Left forelimb (tissue), 1 donor: ENCODE results near the gene RGS14.
A peak's percentile ranks its signal among the peaks of the same experiment; 100 is the strongest.

Source experiments
- DNase-seq: peaks from one replicate; pipeline ENCODE4 v3.0.0-alpha.2; 2018; ENCODE audit warnings: low spot score

Gene RGS14, protein sequence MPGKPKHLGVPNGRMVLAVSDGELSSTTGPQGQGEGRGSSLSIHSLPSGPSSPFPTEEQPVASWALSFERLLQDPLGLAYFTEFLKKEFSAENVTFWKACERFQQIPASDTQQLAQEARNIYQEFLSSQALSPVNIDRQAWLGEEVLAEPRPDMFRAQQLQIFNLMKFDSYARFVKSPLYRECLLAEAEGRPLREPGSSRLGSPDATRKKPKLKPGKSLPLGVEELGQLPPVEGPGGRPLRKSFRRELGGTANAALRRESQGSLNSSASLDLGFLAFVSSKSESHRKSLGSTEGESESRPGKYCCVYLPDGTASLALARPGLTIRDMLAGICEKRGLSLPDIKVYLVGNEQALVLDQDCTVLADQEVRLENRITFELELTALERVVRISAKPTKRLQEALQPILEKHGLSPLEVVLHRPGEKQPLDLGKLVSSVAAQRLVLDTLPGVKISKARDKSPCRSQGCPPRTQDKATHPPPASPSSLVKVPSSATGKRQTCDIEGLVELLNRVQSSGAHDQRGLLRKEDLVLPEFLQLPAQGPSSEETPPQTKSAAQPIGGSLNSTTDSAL

DNA sequence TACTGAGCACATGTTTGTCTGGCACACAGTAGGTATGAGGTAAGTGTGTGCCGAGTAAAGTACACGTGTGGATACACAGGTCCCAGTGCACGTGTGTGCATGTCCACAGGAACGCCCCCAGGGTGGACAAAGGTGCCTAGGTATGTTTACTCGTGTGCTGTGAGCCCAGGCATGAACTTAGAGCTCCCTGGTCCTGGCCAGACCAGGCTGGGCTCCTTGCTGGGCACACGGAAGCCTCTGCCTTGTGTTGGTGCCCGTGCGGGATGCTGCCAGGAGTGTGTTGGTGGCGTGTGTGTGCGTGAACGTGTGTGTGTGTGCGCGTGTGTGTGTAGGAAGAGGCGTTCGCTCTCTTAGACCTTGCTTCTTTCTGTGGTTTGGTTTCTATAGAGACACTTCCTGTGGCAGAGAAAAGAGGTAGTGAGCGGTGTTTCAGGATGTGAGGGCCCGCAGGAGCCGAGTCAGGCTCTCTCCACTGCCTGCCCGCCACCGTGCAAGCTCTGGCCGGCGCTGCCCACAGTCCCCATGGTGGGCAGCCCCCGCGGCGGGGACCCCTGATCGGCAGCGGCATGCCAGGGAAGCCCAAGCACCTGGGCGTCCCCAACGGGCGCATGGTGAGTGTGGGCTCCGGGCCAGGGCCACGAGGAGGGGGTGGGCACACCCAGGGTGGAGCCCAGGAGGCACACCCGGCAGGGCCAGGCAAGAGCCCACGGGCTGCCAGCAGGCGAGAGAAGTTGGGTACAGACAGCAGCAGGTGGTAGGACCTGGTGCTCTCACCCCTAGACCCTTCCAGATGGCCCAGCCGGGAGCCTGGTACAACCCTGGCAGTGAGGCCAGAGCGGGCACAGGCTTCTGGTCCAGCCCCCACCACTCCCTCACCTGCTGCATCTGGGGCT lies at the start of gene RGS14:
Gene RGS14 (plus strand): TSS at position 466 of the 893 bp plus-strand sequence. CDS start 101 bp downstream, at position 567.
- no peak for DNase-seq

DNA sequence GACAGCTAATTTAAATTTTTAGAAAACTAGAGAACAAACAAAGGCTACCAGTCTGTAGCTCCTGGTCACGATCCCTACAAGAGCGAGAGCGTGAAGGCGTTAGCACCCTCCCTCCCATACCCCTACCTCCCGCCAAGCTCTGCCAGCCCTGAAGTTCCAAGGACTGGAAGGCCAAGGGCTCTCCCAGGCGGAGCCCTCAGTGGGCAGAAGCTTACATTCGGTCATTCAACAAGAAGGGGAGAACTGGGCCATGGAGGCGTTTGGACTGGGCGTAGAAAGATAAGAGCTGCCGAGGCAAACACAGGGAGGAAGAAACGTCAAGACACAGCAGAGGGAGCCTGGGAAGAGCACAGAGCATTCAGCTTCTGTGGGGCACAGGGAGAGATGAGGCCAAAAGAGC lies 49.0 kb upstream of the RGS14 start:
- DNase-seq = no peak

DNA sequence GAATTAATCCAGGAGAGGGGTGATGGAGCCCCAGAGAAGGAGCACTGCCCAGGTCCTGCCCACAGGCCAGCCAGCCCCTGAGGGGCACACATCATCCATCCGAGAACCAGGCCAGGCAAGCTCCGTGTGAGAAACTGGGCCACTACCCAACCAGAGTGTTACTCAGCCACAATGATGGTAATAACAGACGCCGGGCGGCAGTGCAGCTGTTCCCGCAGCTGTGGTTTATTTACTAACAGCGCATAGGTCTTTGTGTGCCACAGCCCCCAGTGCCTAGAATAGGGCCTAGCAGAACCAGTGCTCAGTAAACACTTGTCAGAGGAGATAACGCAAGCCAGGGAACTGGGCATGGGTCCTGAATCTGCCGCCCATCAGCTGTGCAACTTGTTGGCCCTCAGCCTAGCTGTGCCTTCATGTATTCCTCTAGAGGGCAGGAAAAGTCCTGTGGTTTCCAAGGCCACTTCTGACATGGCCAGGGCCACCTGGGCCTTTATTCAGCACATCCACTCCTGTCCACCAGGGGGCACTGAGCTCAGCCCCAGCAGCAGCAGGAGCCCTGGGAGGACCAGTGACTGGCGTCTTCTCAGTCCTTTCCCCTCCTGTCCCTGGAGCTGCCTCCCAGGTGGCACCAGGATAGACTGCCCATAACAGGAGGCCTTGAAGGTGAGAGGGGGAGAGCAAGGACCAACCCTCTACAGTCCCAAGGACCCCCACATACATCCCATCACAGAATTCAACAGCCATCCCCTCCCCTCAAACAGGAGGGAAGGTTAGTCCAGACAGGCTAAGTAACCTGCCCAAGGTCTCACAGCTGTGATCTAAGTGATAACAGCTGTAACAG lies 48.2 kb upstream of the RGS14 start:
- DNase-seq = no peak

DNA sequence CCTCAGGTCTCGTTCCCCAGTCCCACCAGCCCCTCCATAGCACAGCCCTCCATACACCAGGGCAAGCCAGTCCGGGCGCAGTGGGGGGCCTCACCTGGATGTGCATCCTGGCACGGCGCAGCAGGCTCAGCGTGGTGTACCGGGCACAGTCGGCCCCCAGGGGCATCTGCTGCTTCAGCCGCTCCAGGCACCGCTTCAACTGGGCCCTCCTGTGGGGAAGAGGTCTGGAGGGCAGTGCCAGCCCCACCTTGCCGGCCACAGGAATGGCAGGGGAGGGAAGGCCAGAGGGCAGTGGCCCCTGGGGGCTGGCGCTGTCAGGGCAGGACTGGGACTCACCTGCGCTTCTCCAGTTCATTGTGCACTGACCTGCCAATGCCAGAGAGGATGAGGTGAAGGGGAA lies 47.4 kb upstream of the RGS14 start:
- no peak for DNase-seq

DNA sequence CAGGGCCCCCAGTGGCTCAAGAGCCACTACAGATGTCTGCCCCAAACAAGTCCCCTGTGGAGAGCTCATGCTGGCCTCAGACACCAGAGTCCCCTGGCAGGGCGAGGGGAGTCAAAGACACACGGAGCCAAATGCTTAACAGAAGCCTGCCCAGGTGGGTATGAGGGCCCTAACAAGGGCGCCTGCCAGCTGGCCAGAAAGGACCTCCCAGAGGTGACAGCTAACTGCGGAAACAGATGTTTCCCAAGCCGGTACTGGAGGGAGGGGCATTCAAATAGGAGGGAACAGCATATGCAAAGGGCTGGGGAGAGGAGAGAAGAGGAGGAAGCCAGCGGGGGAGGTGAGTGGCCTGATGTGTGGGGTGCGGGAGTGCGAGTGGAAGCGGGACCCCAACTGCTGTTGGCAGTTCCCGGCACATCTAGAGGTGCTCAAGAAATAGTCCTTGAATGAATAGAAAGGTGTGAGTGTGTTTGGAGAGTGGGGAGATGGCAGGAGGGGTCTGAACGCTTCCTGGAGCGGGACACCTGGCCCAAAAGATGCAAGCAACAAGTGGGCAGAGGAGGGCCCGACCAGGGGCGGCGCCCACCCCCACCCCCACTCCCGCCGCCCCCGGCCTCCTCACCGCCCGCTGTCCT lies 46.9 kb upstream of the RGS14 start:
- DNase-seq = no peak

DNA sequence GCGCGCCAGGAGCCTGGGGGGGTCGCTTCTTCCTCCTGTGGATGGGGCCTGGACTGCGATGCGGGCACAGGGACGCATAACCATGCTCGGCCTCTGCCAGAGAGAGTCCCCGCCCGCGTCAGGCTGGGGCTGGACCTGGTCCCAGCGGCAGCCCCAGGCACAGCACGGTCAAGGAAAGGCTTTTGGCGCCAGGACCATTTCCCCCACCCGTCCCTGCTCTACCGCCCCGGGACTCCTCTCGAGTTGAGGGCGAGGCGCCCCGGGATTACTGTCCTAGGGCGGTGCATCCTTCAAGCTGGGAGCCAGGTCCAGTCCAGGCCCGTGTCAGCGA lies 46.4 kb upstream of the RGS14 start:
- no peak for DNase-seq

DNA sequence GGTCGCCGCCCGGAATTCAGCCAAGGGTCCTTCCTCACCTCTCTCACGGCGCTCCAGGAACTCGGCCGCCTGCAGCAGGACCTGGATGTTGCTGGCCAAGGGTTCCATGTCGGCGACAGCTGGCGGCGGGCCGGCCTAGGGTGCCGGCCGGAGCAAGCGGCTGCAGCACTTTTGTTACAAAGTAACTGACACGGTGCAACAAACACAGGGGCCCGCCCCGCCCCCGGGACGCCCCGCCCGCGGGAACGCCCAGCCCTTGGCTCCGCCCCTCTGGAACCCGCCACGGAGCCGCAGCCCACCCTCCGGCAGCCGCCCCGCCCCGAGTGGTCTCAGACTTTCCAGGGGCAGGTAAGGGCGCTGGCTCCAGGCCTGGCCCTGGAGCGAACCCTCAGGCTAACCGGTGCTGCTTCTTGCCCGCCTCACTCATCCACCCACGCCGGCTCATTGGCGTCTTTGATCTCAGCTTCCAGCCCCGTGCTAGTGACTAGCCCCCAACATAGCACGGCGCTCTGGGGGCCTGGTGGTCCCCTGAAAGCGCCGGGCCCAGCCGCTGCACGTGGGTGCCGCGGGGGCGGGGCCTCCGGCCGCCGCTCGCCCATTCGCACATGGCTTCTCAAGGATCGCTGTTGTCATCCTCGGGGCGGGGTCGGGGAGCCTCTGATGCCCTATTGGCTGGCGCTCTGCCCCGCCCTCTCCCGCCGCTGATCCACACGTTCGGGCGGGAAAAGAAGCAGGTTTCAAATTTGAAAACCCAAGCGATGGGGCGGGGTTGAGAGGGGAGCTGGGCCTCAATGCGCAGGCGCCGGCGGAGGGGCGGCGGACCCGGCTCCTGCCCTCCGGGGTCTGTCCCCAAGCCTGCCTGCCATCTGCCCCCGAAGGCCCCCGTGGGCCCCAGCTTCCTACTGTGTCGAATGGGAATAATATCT lies 45.7 kb upstream of the RGS14 start, which contains the start of gene MXD3:
Gene MXD3 (minus strand): TSS at position 176 of the 926 bp plus-strand sequence. CDS start 68 bp downstream, at position 108.
- DNase-seq = peak; percentile 95

DNA sequence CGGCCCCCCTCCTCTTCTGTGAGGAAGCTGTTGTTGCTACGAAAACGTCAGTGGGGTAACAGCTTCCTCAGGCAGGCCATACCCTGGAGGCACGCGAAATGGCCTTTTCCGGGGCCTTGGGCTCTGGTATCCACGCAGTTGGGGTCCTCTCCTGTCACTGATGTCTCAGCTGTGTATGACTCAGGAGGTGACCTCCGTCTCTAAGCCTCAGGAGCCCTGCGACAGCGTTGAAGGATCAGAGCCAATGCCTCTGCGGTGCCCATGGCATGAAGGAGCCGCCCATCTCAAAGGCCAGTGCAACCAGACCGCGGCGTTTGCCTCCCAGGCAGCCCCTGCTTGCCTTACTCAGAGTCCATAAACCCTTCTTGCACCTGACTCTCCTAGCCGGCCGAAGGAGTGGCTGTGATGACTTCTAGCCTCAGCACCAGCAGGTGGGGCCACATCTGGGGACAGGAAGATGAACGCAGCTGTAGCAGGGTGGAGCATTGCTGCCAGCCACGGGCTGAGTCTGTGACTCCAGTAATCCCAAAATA lies 45.0 kb upstream of the RGS14 start:
- no peak for DNase-seq

DNA sequence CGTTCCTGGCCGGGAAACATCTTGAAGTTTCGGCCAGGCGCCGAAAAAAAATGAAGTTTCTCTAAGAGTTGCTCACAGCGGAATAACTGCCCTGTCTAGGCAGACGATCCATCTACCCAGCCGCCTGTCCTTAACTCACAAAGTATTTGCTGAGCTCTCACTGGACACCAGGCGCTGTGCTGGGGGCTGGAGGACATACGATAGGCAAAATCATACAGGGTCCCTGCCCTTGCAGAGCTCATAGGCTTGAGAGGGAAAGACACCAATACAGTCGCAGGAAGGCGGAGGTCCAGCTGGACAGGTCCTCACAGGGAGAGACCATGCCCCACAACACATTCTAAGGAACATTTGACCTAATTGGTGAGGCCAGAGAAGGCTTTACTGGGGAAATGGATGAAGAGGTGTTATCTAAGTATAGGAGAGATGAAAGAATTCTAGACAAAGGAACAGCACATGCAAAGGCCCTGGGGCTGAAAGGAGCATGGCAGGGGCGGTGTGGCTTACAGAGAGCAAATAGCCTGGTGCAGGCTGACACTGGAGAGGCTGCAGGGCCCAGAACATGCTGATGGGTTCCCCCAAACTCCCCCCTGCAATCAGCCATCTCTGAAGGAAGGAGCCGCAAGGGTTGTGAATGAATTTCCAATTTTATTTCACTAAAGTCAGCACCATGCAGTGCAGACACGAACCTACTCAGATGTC lies 44.0 kb upstream of the RGS14 start:
- DNase-seq = no peak

DNA sequence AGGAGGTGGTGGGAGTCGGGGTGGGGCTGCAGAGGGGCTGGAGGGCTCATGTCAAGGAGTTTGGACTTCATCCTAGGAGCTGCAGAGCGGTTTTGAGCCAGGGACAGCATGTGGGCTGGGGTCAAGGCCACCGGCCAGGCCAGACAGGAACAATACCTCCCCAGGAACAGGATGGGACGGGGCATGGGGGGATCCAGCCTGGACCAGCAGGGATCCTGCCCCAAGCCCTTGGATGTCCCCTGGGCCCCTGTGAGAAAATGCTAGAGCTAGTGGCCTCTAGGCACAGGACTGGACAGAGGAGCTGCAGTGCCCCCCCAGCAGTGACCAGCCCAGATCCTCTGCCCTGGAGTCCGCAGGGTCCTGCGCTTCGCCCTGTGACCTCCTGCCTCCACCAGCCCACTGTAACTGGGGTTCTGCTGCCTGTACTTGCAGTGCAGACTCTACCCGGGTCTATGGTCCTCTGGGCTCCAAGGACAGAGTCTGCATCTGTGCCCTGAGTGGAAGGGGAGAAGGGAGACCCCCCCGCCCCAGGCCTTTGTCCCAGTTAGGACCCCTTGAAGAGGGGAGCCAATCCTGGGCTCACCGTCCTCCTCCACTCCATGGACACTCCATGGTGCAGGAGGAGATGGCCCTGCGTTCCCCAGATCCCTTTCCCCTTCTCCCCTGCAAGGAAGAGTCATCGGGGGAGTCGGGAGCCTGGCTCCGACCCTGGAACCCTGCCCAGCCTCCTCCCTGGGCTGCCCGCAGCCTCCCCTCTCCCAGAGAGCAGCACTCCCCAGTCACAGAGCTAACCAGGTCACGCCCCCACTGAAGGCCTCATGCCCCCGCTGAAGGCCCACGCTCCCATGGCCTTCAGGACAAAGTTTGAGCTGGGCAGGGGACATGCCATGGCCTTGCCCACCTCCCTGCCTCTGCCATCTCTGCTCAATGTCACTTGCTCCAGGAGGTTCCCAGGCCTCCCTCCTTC lies 43.1 kb upstream of the RGS14 start:
- DNase-seq = no peak

DNA sequence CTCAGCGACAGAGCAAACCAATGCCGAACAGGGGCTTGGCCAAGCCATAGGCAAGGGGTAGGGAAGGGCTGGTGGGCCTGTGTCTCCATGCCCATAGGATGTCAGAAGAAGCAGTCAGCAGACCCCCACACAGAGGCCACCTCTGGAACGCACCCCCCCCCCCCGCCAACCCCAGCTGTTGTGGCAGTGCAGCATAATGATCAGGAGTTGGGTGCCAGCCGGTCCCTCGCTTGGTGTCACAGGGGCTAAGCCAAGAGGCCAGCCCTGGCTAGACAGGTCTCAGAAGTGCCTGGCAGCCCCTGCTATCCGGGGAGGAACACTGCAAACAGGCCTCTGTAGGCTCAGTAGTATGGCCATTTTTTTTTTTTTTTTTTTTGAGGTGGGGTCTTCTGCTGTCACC lies 42.3 kb upstream of the RGS14 start:
- DNase-seq = no peak

DNA sequence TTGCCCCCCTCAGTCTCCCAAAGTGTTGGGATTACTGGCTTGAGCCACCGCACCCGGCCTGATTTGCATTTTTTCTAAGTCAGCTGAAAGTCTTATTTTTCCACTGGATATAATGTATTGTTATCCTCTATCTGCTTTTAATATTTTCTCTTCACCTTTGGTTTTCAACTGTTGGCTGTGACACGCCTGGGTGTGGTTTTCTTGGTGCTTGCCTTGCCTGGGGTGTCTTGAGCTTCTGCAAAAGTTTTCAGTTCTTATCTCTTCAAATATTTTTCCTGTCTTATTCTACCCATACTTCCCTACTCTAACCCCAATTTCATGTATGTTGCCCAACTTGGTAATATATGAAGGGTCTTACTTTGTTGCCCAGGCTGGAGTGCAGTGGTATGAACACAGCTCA lies 41.7 kb upstream of the RGS14 start:
- no peak for DNase-seq

DNA sequence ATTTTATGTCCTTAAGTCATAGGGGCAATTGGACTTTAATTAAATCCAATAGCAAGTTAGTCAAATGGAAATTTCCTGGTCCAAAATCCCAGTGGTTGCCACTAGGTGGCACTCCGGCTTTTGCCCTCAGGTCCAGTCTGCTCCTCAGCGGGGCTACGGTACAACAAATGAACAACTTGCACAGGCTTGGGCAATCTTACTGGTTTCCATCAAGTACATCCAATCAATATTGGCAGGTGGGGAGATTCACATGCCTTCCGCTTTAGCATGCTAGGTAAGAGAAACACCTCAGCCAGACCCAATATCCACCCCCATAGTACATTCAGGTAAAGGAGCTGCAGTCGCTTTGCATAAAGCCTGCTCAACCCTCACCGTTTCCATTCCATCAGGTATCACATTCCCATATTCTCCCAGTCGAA lies 39.8 kb upstream of the RGS14 start:
- no peak for DNase-seq

DNA sequence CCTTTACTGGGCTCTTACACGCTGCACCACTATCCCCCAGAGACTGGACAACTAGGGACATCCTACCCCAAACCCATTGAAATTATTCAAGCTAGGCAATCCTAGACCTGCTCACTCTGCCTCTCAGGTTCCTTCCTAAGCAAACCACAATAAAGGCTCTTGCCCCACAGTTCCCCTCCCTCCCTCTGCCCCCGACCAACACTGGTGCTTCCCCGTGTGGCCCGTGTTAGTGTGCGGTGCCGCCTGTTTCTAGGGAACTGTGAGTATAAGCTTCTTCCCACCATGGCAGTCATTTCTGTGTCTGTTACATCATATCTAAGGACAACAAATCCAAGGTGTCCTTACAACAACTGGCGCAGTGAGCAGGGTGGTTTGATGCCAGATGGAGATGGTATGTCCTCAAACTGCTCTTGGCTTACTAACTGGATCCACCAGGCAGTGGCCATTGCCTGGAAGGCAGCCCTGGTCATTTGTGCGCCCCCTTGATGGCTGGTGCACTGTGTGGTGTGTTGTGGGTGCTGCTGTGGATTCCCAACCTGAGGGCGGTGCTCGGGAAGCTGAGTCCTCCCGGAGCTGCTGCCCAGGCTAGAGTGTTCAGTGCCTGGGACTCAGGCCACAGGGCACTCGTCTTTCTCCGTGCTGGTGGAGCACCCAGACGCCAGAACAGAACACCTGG lies 37.7 kb upstream of the RGS14 start:
- DNase-seq = no peak

DNA sequence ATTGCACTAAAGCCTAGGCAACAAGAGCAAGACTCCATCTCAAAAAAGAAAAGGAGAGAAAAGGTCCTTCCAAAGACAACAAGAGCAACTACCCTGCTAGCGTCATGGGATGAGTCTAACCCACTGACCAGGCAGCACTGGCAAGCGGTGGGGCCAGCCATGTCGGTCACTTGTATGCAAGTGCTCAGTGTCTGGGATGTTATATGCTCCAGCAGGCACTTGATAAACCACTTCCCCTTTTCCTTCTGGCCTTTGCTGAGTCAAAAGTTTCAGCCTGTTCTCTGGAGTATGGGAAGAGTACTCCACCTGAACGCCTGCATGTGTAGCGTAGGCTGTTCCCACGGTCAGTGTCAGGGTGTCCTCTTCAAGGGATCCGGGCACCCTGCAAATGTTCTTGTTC lies 36.8 kb upstream of the RGS14 start:
- DNase-seq = no peak

DNA sequence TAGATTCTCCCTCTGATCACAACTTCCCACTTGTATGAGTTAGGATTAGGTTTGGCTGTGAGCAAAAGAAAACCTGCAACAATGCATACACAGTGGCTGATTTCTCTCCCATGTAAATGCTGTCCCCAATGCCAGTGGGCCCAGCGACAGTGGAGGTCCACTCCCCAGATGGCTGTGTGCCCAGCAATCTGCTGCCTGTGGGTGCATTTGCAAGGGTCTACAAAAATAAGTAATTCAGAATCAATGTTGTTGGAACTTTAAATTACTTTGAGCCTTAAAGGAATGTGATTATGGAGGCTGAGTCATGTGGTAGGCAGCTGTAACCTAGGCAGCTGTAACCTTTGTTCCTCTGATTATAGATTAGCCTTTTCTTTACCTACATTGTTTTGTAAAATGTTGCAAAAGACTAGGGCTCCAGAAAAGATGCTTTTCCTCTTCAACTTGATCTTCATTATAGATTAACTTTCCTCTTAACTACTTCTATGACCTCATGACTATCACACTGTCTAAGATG lies 31.8 kb upstream of the RGS14 start:
- DNase-seq = no peak
